HCT116 (cell line): Measurements from ENCODE around the gene ESRRB. TPM values are rescaled to one million over a fixed set of nuclear protein-coding genes. Genes with fewer than 3 reads are reported as not detected.

Experiments
- ATAC-seq: fragments of 200-7000 bp; cut with Tn5 transposase; 2 replicates; pipeline ENCODE4 v1.9.1; 2020; ENCODE audit warnings: mild to moderate bottlenecking, moderate library complexity
- BruUV-seq: library from RNA; stranded (reverse); fragments of 400-500 nt; replicated peaks from 2 replicates; lab custom pipeline; 2021; lab: Mats Ljungman, UMichigan
- CTCF ChIA-PET: fragments of 300-600 bp; sonication (Branson Sonifier 250); formaldehyde crosslinking; loops from one replicate; lab custom pipeline; 2021; ENCODE audit warnings: antibody characterized with exemption; lab: Charles Lee
- POLR2A ChIA-PET: fragments of 300-600, 350-600 bp; sonication (Branson Sonifier 250); formaldehyde crosslinking; loops from one replicate; lab custom pipeline; 2021; ENCODE audit warnings: antibody characterized with exemption; lab: Charles Lee
- RAD21 ChIA-PET, 2 experiments: fragments of 300-600 bp; sonication (Branson Sonifier 250); formaldehyde crosslinking; loops; one replicate each; lab custom pipeline; 2023; ENCODE audit warnings: low total read pairs in 2 of 2; ENCODE audit not compliant: uncharacterized antibody in 2 of 2, unreplicated experiment in 2 of 2, low non-redundant PET in 1 of 2; lab: Charles Lee
- DNase-seq: peaks from one replicate; pipeline ENCODE4 v3.0.0-alpha.2; 2010; ENCODE audit warnings: low read depth, low spot score
- H2AFZ ChIP-seq: fragments of 200-600 bp; shearing (Covaris generic), sonication (generic); 2 replicates; pipeline ENCODE4 v1.6.1; 2017; ENCODE audit warnings: low read depth, mixed run types, mixed read lengths, antibody characterized with exemption, low read length; ENCODE audit not compliant: poor library complexity, severe bottlenecking
- H3K27ac ChIP-seq: 2 replicates; pipeline ENCODE4 v1.5.1; 2012; ENCODE audit warnings: low read depth, low read length
- H3K27me3 ChIP-seq: fragments of 200-600 bp; sonication (generic); 2 replicates; pipeline ENCODE4 v1.6.1; 2016; ENCODE audit warnings: mixed run types, low read length, mixed read lengths; ENCODE audit not compliant: insufficient read depth
- H3K36me3 ChIP-seq, 2 experiments: fragments of 200-500 bp in 1 of 2; fragments of 200-600 bp in 1 of 2; sonication (Bioruptor generic) in 1 of 2; sonication (generic) in 1 of 2; 2 replicates each; pipeline versions ENCODE4 v1.5.1 to v1.6.1; 2014 to 2016; ENCODE audit warnings: low read length in 2 of 2, inconsistent platforms in 1 of 2, mixed read lengths in 1 of 2, mixed run types in 1 of 2; ENCODE audit not compliant: insufficient read depth in 2 of 2, control insufficient read depth in 1 of 2
- H3K4me1 ChIP-seq, 2 experiments: fragments of 200-600 bp in 1 of 2; sonication (generic) in 1 of 2; 2 replicates each; pipeline versions ENCODE4 v1.5.1 to v1.6.1; 2012 to 2017; ENCODE audit warnings: low read length in 2 of 2, inconsistent platforms in 1 of 2, mild to moderate bottlenecking in 1 of 2, mixed read lengths in 1 of 2, mixed run types in 1 of 2, moderate library complexity in 1 of 2; ENCODE audit not compliant: insufficient read depth in 2 of 2, control insufficient read depth in 1 of 2
- H3K4me2 ChIP-seq: fragments of 200-600 bp; sonication (generic); 2 replicates; pipeline ENCODE4 v1.6.1; 2017; ENCODE audit warnings: mixed run types, low read length, mixed read lengths
- H3K4me3 ChIP-seq, 2 experiments: fragments of 200-600 bp in 1 of 2; sonication (generic) in 1 of 2; replicated peaks in 1 of 2; 2 replicates each; pipeline ENCODE4 v1.5.1; 2011 to 2016; ENCODE audit warnings: low read length in 2 of 2, control low read depth in 1 of 2, low read depth in 1 of 2, mild to moderate bottlenecking in 1 of 2, mixed read lengths in 1 of 2, mixed run types in 1 of 2
- H3K79me2 ChIP-seq: fragments of 200-600 bp; sonication (generic); 2 replicates; pipeline ENCODE4 v1.6.1; 2017; ENCODE audit warnings: mild to moderate bottlenecking, mixed run types, low read length, moderate library complexity, mixed read lengths; ENCODE audit not compliant: insufficient read depth
- H3K9ac ChIP-seq: fragments of 200-600 bp; sonication (generic); 2 replicates; pipeline ENCODE4 v1.6.1; 2016; ENCODE audit warnings: low read length, mixed read lengths
- H3K9me2 ChIP-seq: fragments of 200-600 bp; sonication (generic), shearing (Covaris generic); 2 replicates; pipeline ENCODE4 v1.6.1; 2017; ENCODE audit warnings: mixed run types, mild to moderate bottlenecking, moderate library complexity; ENCODE audit not compliant: insufficient read depth
- H3K9me3 ChIP-seq, 2 experiments: fragments of 200-500 bp in 1 of 2; fragments of 200-600 bp in 1 of 2; sonication (Bioruptor generic) in 1 of 2; sonication (generic) in 1 of 2; 2 replicates each; pipeline ENCODE4 v1.6.1; 2014 to 2017; ENCODE audit warnings: low read length in 2 of 2, mixed read lengths in 2 of 2, inconsistent platforms in 1 of 2, low read depth in 1 of 2, mild to moderate bottlenecking in 1 of 2, mixed run types in 1 of 2, moderate library complexity in 1 of 2; ENCODE audit not compliant: control insufficient read depth in 1 of 2, insufficient read depth in 1 of 2
- H4K20me1 ChIP-seq: fragments of 200-600 bp; sonication (generic), shearing (Covaris generic); 2 replicates; pipeline ENCODE4 v1.6.1; 2017; ENCODE audit warnings: mixed run types, mild to moderate bottlenecking, moderate library complexity; ENCODE audit not compliant: insufficient read depth
- CBX3 ChIP-seq: IDR thresholded peaks from 2 replicates; pipeline ENCODE4 v1.6.1; 2012; ENCODE audit warnings: low read depth
- CEBPB ChIP-seq: IDR thresholded peaks from 2 replicates; pipeline ENCODE4 v1.6.1; 2012; ENCODE audit warnings: low read depth
- ELF1 ChIP-seq: IDR thresholded peaks from 2 replicates; pipeline ENCODE4 v1.6.1; 2012; ENCODE audit warnings: low read depth, borderline replicate concordance
- EZH2 ChIP-seq: fragments of 200-600 bp; sonication (generic); IDR thresholded peaks from 2 replicates; pipeline ENCODE4 v1.6.1; 2017; ENCODE audit warnings: antibody characterized with exemption, mixed run types
- FOSL1 ChIP-seq: IDR thresholded peaks from 2 replicates; pipeline ENCODE4 v1.6.1; 2012; ENCODE audit warnings: low read depth
- MAX ChIP-seq: IDR thresholded peaks from 2 replicates; pipeline ENCODE4 v1.6.1; 2012
- POLR2A ChIP-seq: IDR thresholded peaks from 2 replicates; pipeline ENCODE4 v1.7.0; 2011; ENCODE audit warnings: borderline replicate concordance; ENCODE audit not compliant: insufficient read depth, insufficient read length; ENCODE audit errors: extremely low read depth
- POLR2AphosphoS5 ChIP-seq: IDR thresholded peaks from 2 replicates; pipeline ENCODE4 v1.6.1; 2011; ENCODE audit warnings: mild to moderate bottlenecking, low read depth, low read length, moderate library complexity
- RAD21 ChIP-seq: IDR thresholded peaks from 2 replicates; pipeline ENCODE4 v1.6.1; 2012; ENCODE audit warnings: low read depth, mild to moderate bottlenecking
- SP1 ChIP-seq: IDR thresholded peaks from 2 replicates; pipeline ENCODE4 v1.6.1; 2012; ENCODE audit warnings: low read depth
- SRF ChIP-seq: IDR thresholded peaks from 2 replicates; pipeline ENCODE4 v1.6.1; 2012; ENCODE audit warnings: low read depth
- TCF7L2 ChIP-seq: IDR thresholded peaks from 2 replicates; pipeline ENCODE4 v1.7.0; 2011; ENCODE audit warnings: borderline replicate concordance, inconsistent platforms; ENCODE audit not compliant: insufficient read depth, insufficient read length; ENCODE audit errors: extremely low read depth
- YY1 ChIP-seq: IDR thresholded peaks from 2 replicates; pipeline ENCODE4 v1.6.1; 2011; ENCODE audit warnings: low read length, low read depth, moderate library complexity, mild to moderate bottlenecking; ENCODE audit not compliant: insufficient replicate concordance; ENCODE audit errors: extremely low read depth
- ZBTB33 ChIP-seq: IDR thresholded peaks from 2 replicates; pipeline ENCODE4 v1.6.1; 2011; ENCODE audit warnings: mild to moderate bottlenecking, low read length, moderate library complexity; ENCODE audit not compliant: insufficient replicate concordance; ENCODE audit errors: extremely low read depth
- ZNF274 ChIP-seq: fragments of 200-500 bp; sonication (Bioruptor generic); IDR thresholded peaks from 2 replicates; pipeline ENCODE4 v1.6.1; 2014; ENCODE audit warnings: mild to moderate bottlenecking, low read depth, low read length, inconsistent platforms
- intact Hi-C: fragments of 100-400 bp; cut with micrococcal nuclease; formaldehyde crosslinking; loops from 2 replicates; pipeline ENCODE4 v1.10.0; 2022
- total RNA-seq: library from RNA; stranded (reverse); gene quantifications from one replicate; pipeline ENCODE4 v1.2.1, GENCODE V29; 2021; ENCODE audit not compliant: unreplicated experiment
- TF ChIP-seq, protein P1 (sequence below): IDR thresholded peaks from 2 replicates; pipeline ENCODE4 v1.6.1; 2012; ENCODE audit warnings: low read depth
- TF ChIP-seq, protein P2 (sequence below): IDR thresholded peaks from 2 replicates; pipeline ENCODE4 v1.6.1; 2012

The ESRRB gene
- total RNA-seq, 1 experiment from 2014 or later, result 1.9 TPM

DNA sequence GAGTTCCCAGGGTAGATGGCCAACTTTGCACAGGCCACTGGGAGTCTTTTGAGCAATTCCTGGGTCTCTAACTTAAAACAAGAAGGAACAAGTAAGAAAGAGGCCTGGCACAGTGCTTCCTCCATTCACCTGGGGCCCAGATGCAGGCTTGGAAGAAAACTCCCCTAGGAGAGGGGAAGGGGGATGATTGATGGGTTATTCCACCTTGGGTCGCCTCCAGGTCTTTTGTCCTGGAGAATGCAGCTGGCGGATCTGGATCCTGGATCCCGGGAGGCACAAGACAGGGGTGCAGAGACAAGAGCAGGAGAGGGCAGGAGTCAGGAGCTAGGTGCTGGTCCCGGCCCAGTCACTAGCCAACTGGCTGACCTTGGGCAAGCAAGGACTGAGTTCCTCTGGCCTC lies 74.5 kb downstream of the ESRRB start:
- POLR2A ChIA-PET, result no interaction called here
- Histone ChIP-seq H3K27me3 (no peaks in the 10 kb centered on the region), H3K9me3 (no peaks in the 10 kb centered on the region), H3K79me2 (no peaks in the 10 kb centered on the region), H3K9ac (no peak overlapping the region), H4K20me1 (no peaks in the 10 kb centered on the region), H3K9me2 (no peaks in the 10 kb centered on the region), H3K4me2 (no peak overlapping the region), H3K4me1 (no peaks in the 10 kb centered on the region), H2AFZ (no peak overlapping the region), H3K27ac (no peak overlapping the region), H3K4me3 (no peak overlapping the region), H3K36me3 (no peaks in the 10 kb centered on the region)
- TF ChIP-seq CEBPB (no peak), YY1 (no peak), ZBTB33 (no peak), EZH2 (no peak), RAD21 (no peak), FOSL1 (no peak), CBX3 (no peak), SP1 (no peak), POLR2AphosphoS5 (no peak), SRF (no peak), POLR2A (no peak), ELF1 (no peak), TCF7L2 (no peak), MAX (no peak), ZNF274 (no peak)
- TF ChIP-seq, protein P1, sequence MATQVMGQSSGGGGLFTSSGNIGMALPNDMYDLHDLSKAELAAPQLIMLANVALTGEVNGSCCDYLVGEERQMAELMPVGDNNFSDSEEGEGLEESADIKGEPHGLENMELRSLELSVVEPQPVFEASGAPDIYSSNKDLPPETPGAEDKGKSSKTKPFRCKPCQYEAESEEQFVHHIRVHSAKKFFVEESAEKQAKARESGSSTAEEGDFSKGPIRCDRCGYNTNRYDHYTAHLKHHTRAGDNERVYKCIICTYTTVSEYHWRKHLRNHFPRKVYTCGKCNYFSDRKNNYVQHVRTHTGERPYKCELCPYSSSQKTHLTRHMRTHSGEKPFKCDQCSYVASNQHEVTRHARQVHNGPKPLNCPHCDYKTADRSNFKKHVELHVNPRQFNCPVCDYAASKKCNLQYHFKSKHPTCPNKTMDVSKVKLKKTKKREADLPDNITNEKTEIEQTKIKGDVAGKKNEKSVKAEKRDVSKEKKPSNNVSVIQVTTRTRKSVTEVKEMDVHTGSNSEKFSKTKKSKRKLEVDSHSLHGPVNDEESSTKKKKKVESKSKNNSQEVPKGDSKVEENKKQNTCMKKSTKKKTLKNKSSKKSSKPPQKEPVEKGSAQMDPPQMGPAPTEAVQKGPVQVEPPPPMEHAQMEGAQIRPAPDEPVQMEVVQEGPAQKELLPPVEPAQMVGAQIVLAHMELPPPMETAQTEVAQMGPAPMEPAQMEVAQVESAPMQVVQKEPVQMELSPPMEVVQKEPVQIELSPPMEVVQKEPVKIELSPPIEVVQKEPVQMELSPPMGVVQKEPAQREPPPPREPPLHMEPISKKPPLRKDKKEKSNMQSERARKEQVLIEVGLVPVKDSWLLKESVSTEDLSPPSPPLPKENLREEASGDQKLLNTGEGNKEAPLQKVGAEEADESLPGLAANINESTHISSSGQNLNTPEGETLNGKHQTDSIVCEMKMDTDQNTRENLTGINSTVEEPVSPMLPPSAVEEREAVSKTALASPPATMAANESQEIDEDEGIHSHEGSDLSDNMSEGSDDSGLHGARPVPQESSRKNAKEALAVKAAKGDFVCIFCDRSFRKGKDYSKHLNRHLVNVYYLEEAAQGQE, result no peak
- TF ChIP-seq, protein P2, sequence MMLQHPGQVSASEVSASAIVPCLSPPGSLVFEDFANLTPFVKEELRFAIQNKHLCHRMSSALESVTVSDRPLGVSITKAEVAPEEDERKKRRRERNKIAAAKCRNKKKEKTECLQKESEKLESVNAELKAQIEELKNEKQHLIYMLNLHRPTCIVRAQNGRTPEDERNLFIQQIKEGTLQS, result no peak
- RAD21 ChIA-PET, result no interaction called here
- intact Hi-C loops, result no loop called here
- CTCF ChIA-PET, result no interaction called here
- ATAC-seq (no peak), DNase-seq (no peak)
- no TSS peak for BruUV-seq
